ENCODE measurements around the gene NOC2L.
"Not testable (repeated sequence)": the region's sequence is repeated elsewhere in the genome, so short reads cannot be mapped to it uniquely, and the experiment has no call there.

NOC2L gene

GRCh38 chr1:993379-993995, 34.4 kb upstream of the NOC2L start:
- DNase-seq = no peak

GRCh38 chr1:992362-992761, 33.3 kb upstream of the NOC2L start:
- no peak for DNase-seq

- no peak for DNase-seq
These were observed 32.8 kb upstream of the NOC2L start for GRCh38 chr1:991895-992294.

- DNase-seq = not testable (repeated sequence)
These were observed 32.2 kb upstream of the NOC2L start for GRCh38 chr1:991275-991674.

- not testable (repeated sequence) for DNase-seq
These were observed 29.0 kb upstream of the NOC2L start for GRCh38 chr1:988061-988460.

- DNase-seq = no peak
These were observed 26.1 kb upstream of the NOC2L start for GRCh38 chr1:985126-985525.

- no peak for DNase-seq
These were observed 25.4 kb upstream of the NOC2L start for GRCh38 chr1:984476-984814.

- DNase-seq = peak; percentile 36
These were observed 24.9 kb upstream of the NOC2L start for GRCh38 chr1:983798-984475.

GRCh38 chr1:982765-983436, 23.8 kb upstream of the NOC2L start:
- DNase-seq = no peak

- no peak for DNase-seq
These were observed 23.0 kb upstream of the NOC2L start, which contains the start of gene PERM1 for GRCh38 chr1:981955-982558. Gene PERM1, minus strand, starts transcription at chr1:982093. Its CDS starts 1,064 bp downstream, at chr1:981029.

GRCh38 chr1:981491-981954, 22.5 kb upstream of the NOC2L start:
- DNase-seq = no peak

- no peak for DNase-seq
These were observed 21.7 kb upstream of the NOC2L start for GRCh38 chr1:980602-981395.

GRCh38 chr1:980137-980571, 21.1 kb upstream of the NOC2L start:
- DNase-seq = no peak

GRCh38 chr1:979744-980072, 20.7 kb upstream of the NOC2L start:
- no peak for DNase-seq

- DNase-seq = no peak
These were observed 20.0 kb upstream of the NOC2L start for GRCh38 chr1:978835-979743.

- DNase-seq = no peak
These were observed 19.2 kb upstream of the NOC2L start for GRCh38 chr1:978069-978834.

- not testable (repeated sequence) for DNase-seq
These were observed 17.7 kb upstream of the NOC2L start for GRCh38 chr1:976791-977190.

GRCh38 chr1:975896-976683, 17.0 kb upstream of the NOC2L start:
- peak; percentile 49 for DNase-seq

- no peak for DNase-seq
These were observed 16.3 kb upstream of the NOC2L start for GRCh38 chr1:975365-975764.

GRCh38 chr1:974687-975328, 15.8 kb upstream of the NOC2L start:
- no peak for DNase-seq

Data from activated effector memory CD4-positive, alpha-beta T cell treated with Interleukin-2 at 50 U/mL for 16 hours (primary cell).